ENCODE data around the gene RMDN3. TPM values are rescaled to one million over a fixed set of nuclear protein-coding genes. Genes with fewer than 3 reads are reported as not detected.

Gene RMDN3
- total and polyA plus RNA-seq, 9 of the 15 experiments (the other 6 are each of a cell fraction or from before 2014, with no cell fraction given): 8.1 to 38.2 (median 25.9) TPM

DNA sequence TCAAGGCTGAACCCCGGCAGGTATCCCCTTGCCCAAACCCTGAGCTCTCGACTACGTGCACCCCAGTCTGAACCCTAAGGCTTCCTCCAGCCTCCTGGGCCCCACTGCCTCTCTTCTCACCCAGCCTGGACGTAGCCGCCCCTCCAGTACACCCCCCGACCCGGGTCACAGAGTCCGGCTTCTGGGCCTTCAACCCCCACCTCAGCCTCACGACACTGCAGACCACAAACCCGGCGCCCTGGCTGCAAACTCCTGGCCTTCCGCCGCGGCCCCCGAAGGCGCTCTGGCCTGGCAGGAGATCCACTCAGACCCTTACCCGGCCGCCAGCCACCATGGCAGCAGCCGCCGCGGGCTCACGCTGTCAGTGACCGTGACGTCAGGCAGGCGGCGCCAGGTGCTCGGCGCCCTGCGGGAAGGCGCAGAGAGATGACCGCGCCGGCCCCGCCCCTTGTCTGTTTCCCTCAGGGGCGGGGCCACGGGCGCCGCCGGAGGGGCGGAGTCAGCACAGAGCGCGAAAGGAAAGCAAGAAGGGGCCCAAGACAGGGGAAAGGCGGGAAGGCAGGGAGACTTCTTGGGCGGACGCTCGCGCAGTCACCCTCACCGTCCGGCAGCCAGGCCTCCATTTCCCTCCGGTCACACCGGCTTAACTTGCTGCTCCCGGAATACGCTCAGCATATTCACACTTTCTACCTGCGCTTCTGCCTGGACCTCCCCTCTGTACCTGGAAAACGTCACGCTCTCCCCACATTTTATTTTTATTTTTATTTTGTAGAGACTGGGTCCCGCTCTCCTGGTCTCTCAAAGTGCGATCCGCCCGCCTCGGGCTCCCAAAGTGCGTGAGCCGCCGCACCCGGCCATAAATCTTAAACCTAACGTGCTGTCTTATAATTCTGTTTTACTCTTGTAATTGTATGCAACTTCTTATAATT, at the start of gene RMDN3 (continued):
- TF ChIP-seq BACH1 (tag; IDR thresholded peaks at IDR 0.05) (no peak), KDM4B (IDR thresholded peaks at IDR 0.05; ENCODE audit: borderline replicate concordance in 2 of 2, low read depth in 1 of 2) (no peak), ZNF124 (CRISPR knock-in tag; IDR thresholded peaks at IDR 0.05) (no peak), ZNF408 (CRISPR knock-in tag; IDR thresholded peaks at IDR 0.05; ENCODE audit: low read depth) (no peak)
- TF ChIP-seq, protein P1, sequence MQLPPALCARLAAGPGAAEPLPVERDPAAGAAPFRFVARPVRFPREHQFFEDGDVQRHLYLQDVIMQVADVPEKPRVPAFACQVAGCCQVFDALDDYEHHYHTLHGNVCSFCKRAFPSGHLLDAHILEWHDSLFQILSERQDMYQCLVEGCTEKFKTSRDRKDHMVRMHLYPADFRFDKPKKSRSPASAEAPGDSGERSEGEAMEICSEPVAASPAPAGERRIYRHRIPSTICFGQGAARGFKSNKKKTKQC (CRISPR knock-in tag; IDR thresholded peaks at IDR 0.05): no peak
- TF ChIP-seq, protein P2, sequence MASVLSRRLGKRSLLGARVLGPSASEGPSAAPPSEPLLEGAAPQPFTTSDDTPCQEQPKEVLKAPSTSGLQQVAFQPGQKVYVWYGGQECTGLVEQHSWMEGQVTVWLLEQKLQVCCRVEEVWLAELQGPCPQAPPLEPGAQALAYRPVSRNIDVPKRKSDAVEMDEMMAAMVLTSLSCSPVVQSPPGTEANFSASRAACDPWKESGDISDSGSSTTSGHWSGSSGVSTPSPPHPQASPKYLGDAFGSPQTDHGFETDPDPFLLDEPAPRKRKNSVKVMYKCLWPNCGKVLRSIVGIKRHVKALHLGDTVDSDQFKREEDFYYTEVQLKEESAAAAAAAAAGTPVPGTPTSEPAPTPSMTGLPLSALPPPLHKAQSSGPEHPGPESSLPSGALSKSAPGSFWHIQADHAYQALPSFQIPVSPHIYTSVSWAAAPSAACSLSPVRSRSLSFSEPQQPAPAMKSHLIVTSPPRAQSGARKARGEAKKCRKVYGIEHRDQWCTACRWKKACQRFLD (CRISPR knock-in tag; IDR thresholded peaks at IDR 0.05): peak; percentile 58
- TF ChIP-seq, protein P3, sequence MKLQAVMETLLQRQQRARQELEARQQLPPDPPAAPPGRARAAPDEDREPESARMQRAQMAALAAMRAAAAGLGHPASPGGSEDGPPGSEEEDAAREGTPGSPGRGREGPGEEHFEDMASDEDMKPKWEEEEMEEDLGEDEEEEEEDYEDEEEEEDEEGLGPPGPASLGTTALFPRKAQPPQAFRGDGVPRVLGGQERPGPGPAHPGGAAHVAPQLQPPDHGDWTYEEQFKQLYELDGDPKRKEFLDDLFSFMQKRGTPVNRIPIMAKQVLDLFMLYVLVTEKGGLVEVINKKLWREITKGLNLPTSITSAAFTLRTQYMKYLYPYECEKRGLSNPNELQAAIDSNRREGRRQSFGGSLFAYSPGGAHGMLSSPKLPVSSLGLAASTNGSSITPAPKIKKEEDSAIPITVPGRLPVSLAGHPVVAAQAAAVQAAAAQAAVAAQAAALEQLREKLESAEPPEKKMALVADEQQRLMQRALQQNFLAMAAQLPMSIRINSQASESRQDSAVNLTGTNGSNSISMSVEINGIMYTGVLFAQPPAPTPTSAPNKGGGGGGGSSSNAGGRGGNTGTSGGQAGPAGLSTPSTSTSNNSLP (IDR thresholded peaks at IDR 0.05; ENCODE audit: borderline replicate concordance, low read depth, low read length): peak; percentile 23; the same call in 1 of the 2 replicates
- TF ChIP-seq, protein P4, sequence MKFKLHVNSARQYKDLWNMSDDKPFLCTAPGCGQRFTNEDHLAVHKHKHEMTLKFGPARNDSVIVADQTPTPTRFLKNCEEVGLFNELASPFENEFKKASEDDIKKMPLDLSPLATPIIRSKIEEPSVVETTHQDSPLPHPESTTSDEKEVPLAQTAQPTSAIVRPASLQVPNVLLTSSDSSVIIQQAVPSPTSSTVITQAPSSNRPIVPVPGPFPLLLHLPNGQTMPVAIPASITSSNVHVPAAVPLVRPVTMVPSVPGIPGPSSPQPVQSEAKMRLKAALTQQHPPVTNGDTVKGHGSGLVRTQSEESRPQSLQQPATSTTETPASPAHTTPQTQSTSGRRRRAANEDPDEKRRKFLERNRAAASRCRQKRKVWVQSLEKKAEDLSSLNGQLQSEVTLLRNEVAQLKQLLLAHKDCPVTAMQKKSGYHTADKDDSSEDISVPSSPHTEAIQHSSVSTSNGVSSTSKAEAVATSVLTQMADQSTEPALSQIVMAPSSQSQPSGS (CRISPR knock-in tag; IDR thresholded peaks at IDR 0.05): no peak
- TF ChIP-seq, protein P5, sequence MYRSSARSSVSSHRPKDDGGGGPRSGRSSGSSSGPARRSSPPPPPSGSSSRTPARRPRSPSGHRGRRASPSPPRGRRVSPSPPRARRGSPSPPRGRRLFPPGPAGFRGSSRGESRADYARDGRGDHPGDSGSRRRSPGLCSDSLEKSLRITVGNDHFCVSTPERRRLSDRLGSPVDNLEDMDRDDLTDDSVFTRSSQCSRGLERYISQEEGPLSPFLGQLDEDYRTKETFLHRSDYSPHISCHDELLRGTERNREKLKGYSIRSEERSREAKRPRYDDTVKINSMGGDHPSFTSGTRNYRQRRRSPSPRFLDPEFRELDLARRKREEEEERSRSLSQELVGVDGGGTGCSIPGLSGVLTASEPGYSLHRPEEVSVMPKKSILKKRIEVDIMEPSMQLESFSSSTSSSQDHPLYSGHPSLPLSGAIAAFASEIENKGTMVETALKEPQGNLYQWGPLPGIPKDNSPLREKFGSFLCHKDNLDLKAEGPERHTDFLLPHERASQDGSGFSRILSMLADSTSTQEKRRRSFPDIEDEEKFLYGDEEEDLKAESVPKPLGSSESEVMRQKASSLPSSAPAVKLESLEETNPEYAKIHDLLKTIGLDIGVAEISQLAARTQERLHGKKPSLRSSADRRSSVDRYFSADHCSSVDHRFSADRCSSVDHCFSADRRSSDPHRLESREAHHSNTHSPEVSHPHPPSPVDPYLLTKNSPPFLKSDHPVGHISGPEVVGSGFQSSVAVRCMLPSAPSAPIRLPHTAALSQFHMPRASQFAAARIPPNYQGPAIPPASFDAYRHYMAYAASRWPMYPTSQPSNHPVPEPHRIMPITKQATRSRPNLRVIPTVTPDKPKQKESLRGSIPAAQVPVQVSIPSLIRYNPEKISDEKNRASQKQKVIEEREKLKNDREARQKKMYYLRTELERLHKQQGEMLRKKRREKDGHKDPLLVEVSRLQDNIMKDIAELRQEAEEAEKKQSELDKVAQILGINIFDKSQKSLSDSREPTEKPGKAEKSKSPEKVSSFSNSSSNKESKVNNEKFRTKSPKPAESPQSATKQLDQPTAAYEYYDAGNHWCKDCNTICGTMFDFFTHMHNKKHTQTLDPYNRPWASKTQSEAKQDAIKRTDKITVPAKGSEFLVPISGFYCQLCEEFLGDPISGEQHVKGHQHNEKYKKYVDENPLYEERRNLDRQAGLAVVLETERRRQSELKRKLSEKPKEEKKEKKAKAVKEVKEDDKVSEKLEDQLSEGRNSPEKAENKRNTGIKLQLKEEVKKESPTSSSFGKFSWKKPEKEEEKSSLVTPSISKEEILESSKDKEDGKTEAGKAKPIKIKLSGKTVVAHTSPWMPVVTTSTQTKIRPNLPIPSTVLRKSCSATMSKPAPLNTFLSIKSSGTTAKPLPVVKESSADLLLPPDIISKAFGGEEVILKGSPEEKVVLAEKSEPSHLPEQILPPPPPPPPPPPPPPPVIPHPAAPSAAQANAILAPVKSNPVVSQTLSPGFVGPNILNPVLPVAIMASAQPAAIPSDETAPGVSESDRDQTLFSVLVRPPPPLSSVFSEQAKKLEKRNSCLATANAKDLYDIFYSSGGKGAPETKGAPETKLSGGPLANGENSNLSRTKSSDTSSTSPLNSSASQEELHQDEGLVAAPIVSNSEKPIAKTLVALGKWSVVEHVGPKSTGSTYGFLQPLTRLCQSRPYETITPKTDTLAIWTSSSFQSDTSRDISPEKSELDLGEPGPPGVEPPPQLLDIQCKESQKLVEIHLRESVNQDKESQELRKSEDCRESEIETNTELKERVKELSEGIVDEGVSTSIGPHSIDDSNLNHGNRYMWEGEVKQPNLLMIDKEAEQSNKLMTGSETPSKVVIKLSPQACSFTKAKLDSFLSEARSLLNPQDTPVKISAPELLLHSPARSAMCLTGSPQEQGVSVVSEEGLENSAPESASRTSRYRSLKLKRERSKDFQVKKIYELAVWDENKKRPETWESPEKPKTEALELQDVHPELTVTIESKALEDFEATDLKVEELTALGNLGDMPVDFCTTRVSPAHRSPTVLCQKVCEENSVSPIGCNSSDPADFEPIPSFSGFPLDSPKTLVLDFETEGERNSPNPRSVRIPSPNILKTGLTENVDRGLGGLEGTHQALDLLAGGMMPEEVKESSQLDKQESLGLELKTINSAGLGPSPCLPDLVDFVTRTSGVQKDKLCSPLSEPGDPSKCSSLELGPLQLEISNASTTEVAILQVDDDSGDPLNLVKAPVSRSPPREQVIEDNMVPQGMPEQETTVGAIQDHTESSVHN (IDR thresholded peaks at IDR 0.05; ENCODE audit: borderline replicate concordance in 1 of 2, low read depth in 1 of 2): no peak
- TF ChIP-seq, protein P6, sequence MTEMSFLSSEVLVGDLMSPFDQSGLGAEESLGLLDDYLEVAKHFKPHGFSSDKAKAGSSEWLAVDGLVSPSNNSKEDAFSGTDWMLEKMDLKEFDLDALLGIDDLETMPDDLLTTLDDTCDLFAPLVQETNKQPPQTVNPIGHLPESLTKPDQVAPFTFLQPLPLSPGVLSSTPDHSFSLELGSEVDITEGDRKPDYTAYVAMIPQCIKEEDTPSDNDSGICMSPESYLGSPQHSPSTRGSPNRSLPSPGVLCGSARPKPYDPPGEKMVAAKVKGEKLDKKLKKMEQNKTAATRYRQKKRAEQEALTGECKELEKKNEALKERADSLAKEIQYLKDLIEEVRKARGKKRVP (CRISPR knock-in tag; IDR thresholded peaks at IDR 0.05): no peak

Data from K562 (cell line).